Stomach smooth muscle (tissue), 2 donors: ENCODE data around the gene SRRM3.
"Not testable (repeated sequence)": the region's sequence is repeated elsewhere in the genome, so short reads cannot be mapped to it uniquely, and the experiment has no call there.

Experiments used
- H3K27ac ChIP-seq: one replicate; pipeline ENCODE4 v1.7.0; 2013; ENCODE audit warnings: mild to moderate bottlenecking, low read length, inconsistent platforms
- H3K27me3 ChIP-seq, 2 donors: one replicate each; pipeline ENCODE4 v1.7.0; 2013; ENCODE audit warnings: low read length in 2 of 2; ENCODE audit not compliant: insufficient read depth in 2 of 2, control insufficient read depth in 1 of 2
- H3K36me3 ChIP-seq, 2 donors: one replicate each; pipeline ENCODE4 v1.7.0; 2013; ENCODE audit warnings: low read length in 2 of 2; ENCODE audit not compliant: control insufficient read depth in 2 of 2, insufficient read depth in 2 of 2
- H3K4me1 ChIP-seq: one replicate; pipeline ENCODE4 v1.7.0; 2013; ENCODE audit warnings: low read length; ENCODE audit not compliant: control insufficient read depth, insufficient read depth
- H3K4me3 ChIP-seq, 2 donors: one replicate each; pipeline ENCODE4 v1.7.0; 2013; ENCODE audit warnings: low read length in 2 of 2
- H3K9ac ChIP-seq, 2 donors: one replicate each; pipeline ENCODE4 v1.7.0; 2013; ENCODE audit warnings: low read length in 2 of 2, mild to moderate bottlenecking in 1 of 2
- H3K9me3 ChIP-seq, 2 donors: one replicate each; pipeline ENCODE4 v1.7.0; 2013; ENCODE audit warnings: low read length in 2 of 2; ENCODE audit not compliant: control insufficient read depth in 2 of 2
- donor health status: healthy.
- donor health status: Pancreatic carcinoma.

The SRRM3 gene

DNA sequence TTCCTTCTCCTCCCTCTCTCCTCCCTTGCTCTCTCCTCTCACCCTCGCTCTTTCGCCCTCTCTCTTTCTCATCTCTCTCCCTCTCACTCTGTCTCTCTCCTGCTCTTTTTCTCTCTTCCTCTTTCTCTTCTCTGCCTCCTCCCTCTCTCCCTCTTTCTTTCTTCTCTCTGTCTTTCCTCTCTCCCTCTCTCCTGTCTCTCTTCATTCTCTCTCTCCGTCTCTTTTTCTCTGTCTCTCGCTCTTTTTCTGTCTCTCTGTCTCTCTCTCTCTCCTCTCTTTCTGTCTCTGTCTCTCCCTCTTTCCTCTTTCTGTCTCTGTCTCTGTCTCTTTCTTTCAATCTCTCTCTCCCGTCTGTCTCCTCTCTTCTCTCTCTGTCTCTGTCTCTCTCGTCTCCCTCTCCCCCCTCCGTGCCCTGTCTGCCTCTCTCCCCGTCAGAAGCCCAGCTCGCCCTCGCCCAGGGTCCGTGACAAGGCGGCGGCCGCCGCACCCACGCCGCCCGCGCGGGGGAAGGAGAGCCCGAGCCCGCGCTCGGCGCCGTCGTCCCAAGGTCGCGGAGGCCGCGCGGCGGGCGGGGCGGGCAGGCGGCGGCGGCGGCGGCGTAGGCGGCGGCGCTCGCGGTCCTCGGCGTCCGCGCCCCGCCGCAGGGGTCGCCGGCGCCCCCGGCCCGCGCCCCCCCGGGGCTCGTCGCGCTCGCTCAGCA is 79.5 kb downstream of the SRRM3 start:
- Histone ChIP-seq H3K9me3 (no peaks in the 10 kb centered on the region), H3K36me3 (no peaks in the 10 kb centered on the region), H3K9ac (peak overlapping the region in 1 of 2 donors; percentile 32), H3K27me3 (peaks cover 13 to 19% of the 10 kb centered on the region in 2 donors), H3K4me1 (peaks cover 12% of the 10 kb centered on the region), H3K4me3 (peak overlapping the region; percentile 64 to 65), H3K27ac (no peak overlapping the region)

DNA sequence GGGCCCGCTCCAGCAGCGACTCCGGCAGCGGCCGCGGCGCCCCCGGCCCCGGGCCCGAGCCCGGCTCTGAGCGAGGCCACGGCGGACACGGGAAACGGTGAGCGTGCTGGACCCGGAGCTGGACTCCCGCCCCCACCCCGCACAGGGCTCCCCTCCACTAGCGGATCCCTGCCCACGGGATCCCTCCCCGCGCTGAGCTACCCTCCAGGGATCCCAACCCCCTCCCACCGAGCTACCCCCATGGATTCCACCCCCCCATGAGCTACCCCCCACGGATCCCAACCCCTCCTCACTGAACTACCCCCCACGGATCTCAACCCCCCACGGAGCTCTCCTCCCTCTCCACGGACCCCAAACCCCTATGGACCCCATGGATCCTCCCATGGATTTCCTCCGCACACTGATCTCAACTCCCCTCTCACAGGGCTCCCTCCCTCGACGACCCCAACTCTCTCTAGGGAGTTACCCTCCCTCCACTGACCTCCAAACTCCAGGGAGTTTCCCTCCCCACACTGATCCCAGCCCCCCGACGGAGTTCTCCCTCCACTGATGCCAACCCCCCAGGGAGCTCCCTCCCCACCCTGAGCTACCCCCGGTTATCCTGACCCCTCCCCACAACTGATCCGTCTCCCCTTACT is 80.1 kb downstream of the SRRM3 start:
- H3K9me3 ChIP-seq, result no peaks in the 10 kb centered on the region
- H3K36me3 ChIP-seq, result no peaks in the 10 kb centered on the region
- peaks cover 9 to 19% of the 10 kb centered on the region in 2 donors for H3K27me3 ChIP-seq
- H3K27ac ChIP-seq, result no peak overlapping the region
- H3K9ac ChIP-seq, result no peak overlapping the region
- H3K4me3 ChIP-seq, result peak overlapping the region in 1 of 2 donors; percentile 59
- H3K4me1 ChIP-seq, result peaks cover 12% of the 10 kb centered on the region

DNA sequence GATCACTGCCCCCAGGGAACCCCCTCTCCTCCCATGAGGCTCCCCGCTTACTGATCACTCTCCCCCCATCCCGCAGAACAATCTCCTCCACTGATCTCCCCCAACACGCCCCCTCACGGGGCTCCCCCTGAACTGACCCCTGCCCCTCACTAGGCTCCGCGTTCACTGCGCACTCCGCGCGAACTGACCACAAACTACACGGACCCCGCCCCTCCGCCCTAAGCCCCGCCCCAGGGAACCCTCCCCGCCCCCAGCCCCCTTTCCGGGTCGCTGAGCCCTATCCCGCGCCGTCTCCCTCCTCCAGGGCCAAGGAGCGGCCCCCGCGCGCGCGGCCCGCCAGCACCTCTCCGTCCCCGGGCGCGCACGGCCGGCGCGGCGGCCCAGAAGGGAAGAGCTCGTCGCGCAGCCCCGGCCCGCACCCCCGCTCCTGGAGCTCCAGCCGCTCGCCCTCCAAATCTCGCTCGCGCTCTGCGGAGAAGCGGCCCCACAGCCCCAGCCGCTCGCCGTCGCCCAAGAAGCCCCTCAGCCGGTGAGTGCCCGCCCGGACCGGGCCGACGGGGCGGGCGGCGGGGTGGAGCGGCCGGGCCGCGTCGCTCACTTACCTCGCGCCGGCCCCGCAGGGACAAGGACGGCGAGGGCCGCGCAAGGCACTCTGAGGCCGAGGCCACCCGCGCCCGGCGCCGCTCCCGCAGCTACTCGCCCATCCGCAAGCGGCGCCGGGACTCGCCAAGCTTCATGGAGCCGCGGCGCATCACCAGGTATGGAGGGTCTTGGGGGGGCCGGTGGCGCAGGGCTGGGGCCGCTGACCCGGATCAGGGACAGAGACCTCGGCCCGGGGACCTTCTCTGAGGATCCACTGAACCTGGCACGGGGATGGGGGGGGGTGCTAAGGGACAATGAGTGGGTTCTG is 80.9 kb downstream of the SRRM3 start:
- peaks cover 8 to 19% of the 10 kb centered on the region in 2 donors for H3K27me3 ChIP-seq

DNA sequence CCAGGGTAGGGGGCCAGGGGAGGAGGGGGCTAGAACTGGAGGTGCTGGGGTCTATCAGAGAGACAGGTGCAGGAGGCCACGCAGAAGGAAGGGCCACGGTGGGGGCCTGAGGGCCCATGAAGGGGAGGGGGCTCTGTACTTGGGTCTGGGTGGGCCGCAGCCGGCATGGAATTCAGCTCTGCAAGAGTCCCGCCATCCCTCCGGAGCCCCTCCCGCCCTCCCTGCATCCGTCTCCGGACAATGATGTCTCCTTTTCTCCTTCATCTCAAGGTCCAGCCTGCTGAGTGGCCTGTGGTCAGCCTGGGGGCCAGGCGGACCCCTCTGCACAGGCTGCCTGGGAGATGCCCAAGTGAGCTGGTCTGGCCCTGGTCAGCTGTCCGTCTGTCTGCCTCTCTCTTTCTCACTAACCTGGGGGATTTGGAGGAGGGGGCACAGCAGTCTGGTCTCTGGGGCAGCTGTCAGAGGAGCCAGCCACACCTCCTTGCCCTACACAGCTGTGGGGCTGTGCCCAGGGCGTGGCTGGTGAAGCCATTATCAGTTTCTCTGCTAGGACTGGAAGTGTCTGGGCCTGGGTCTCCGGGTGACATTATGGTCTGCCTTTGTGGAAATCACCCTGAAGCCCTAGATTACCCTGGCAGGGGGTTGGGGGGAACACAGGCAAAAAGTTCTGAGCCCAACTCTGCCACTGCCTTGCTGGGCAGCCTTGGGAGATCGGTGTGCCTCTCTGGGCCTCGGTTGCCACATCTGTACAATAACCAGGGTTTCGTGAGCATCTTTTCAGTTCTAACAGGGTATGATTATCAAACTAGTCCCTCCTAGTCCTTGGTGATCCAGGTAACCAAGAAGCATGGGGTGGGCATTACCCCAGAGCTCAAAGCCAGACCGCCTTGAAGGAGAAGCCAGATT is 81.8 kb downstream of the SRRM3 start:
- H3K4me3 ChIP-seq, result peak overlapping the region in 1 of 2 donors; percentile 59
- H3K36me3 ChIP-seq, result no peaks in the 10 kb centered on the region
- peaks cover 12% of the 10 kb centered on the region for H3K4me1 ChIP-seq
- H3K9me3 ChIP-seq, result no peaks in the 10 kb centered on the region
- H3K27ac ChIP-seq, result no peak overlapping the region
- H3K9ac ChIP-seq, result no peak overlapping the region
- peaks cover 6 to 19% of the 10 kb centered on the region in 2 donors for H3K27me3 ChIP-seq

More for the DNA sequence above, 80.9 kb downstream of the SRRM3 start:
- Histone ChIP-seq H3K9me3 (no peaks in the 10 kb centered on the region), H3K36me3 (no peaks in the 10 kb centered on the region), H3K4me1 (peaks cover 12% of the 10 kb centered on the region), H3K4me3 (peak overlapping the region in 1 of 2 donors; percentile 59), H3K27ac (no peak overlapping the region), H3K9ac (no peak overlapping the region)

DNA sequence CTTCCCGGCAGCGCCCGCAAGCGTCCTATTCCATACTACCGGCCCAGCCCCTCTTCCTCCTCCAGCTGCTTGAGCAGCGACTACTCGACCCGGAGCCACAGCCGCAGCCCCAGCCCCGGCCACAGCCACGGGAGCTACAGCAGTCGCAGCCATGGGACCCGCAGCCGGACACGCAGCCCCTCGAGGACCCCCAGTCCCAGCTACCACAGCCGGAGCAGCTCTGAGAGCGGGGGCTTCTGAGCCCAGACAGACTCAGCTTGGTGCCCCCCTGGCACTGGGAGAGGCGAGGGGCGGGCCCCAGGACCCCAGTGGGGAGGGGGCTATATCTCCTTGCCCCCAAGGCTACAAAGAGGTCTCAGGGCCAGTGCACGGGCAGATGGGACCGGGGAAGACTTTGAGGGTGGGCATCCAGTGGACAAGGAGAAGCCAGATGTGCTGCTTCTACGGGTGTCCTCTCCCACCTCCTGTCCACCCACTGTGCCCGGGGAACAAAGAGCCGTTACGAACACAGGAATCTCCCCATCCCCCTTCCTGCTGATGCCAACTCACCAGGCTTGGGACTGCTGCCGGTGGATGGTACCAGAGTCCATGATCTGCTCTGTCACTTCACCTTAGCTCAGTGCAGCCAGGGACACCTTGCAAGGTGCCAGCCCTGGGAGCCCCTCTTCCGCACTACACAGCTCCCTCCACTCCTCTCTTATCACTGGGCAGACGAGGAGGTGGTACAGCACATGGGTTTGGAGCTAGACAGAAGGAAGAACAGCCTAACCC is 84.1 kb downstream of the SRRM3 start:
- peaks cover 3 to 19% of the 10 kb centered on the region in 2 donors for H3K27me3 ChIP-seq
- no peaks in the 10 kb centered on the region for H3K36me3 ChIP-seq
- H3K4me3 ChIP-seq, result no peak overlapping the region
- no peak overlapping the region for H3K9ac ChIP-seq
- H3K9me3 ChIP-seq, result no peaks in the 10 kb centered on the region
- peaks cover 12% of the 10 kb centered on the region for H3K4me1 ChIP-seq
- no peak overlapping the region for H3K27ac ChIP-seq

DNA sequence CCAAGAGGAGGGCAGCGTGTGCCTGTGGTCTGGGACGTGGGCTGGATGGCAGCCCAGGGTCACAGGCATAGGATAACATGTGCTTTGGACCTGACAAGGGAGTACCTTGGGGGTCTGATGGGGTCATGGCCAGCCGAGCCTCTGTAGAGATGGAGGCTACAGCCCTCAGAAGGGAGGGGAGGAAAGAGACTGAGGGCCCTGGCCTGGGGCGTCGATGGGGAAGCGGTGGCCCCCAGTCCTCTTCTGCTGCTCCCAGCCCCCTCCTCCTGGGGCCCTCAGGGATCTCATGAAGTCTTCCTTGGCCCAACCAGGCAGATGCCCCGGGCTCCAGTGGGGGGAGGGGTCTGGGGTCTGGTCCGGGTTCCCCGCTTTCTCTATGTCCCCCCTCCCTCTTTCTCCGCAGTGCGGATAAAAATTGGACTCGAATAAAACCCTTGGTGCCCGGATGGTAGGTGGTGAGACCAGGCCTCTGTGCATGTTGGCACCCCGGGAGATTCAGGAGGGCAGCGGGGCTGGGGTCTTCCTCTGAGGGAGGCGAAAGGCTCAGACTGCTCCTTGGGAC is 85.2 kb downstream of the SRRM3 start:
- Histone ChIP-seq H3K9ac (no peak overlapping the region), H3K4me3 (no peak overlapping the region), H3K4me1 (peaks cover 15% of the 10 kb centered on the region), H3K36me3 (no peaks in the 10 kb centered on the region), H3K9me3 (no peaks in the 10 kb centered on the region), H3K27me3 (peaks cover 3 to 11% of the 10 kb centered on the region in 2 donors), H3K27ac (no peak overlapping the region)

DNA sequence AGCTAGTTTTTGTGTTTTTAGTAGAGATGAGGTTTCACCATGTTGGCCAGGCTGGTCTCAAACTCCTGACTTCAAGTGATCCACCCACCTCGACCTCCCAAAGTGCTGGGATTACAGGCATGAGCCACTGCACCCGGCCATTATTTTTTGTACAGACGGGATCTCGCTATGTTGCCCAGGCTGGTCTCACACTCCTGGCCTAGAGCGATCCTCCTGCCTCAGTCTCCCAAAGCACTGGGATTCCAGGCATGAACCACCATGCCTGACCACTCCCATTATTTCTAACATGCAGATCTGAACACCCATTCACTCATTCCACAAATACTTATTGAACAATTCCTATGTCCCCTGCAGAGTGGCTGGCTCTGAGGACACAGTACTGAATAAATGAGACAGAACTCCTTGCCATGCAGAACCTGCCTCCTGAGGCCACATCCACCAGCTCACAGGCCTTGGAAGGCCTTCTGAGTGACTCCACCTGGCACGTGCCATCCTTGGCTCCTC is 89.2 kb downstream of the SRRM3 start:
- Histone ChIP-seq H3K9ac (peak overlapping the region in 1 of 2 donors; percentile 45), H3K27ac (peak overlapping the region; percentile 98), H3K4me1 (peaks cover 40% of the 10 kb centered on the region)
- not testable (repeated sequence) for H3K27me3 ChIP-seq, H3K4me3 ChIP-seq, H3K36me3 ChIP-seq, H3K9me3 ChIP-seq

DNA sequence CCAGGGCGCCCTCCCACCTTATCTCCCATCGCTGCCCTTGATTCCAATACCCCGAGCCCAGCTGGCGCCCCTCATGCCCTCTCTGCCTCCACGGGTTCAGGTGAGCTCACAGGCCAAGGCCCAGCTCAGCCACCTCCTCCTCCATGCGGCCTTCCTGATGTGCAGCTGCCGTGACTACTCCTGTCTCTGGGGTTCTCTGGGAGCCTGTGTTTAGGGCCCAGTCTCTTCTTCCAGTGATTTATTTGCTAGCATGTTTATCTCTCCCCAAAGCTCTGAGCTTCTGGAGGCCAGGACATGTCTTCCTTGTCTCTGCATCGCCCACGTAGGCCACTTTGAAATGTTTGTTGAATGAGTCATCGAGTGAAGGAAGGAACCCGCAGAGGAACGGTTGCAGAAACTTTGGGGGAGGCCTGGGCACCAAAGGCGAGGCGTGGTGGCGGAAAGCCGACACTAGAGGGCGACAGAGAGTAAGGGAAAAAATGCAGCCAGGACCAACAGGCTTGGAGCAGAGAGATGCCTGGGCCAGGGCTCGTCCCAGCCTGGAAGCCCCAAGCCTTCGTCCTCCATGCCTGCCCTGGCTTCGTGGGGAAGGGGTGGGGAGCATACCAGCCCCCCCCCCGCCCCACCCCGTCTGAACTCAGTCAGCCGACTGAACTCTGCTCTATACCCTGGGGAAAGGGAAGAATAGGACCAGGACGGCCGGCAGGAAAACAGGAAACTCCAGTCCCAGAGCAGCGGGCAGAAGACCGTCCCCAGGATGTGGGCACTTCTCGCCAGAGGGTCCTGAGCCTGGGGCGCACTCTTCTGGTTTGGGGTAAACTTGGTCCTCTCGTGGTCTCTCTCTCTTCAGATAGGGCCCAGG is 89.9 kb downstream of the SRRM3 start:
- no peaks in the 10 kb centered on the region for H3K27me3 ChIP-seq
- H3K4me1 ChIP-seq, result peaks cover 40% of the 10 kb centered on the region
- H3K27ac ChIP-seq, result peak overlapping the region; percentile 98
- no peaks in the 10 kb centered on the region for H3K9me3 ChIP-seq
- H3K9ac ChIP-seq, result peak overlapping the region; percentile 68 to 78
- no peaks in the 10 kb centered on the region for H3K36me3 ChIP-seq
- H3K4me3 ChIP-seq, result peak overlapping the region; percentile 44 to 67

DNA sequence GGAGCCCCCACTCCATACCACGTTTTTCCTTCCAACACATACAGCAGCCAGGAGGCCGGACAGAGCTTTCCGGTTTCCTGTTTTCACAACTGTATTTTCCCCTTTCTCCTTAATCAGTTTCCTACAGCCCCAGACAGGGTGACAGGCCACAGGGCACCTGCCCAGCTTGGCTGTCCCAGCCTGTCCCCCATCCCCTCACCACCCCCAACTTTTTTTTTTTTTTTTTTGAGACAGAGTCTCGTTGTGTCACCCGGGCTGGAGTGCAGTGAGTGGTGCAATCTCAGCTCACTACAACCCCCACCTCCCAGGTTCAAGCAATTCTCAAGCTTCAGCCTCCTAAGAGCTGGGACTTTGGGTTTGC is 90.5 kb downstream of the SRRM3 start:
- H3K27me3 ChIP-seq, result no peaks in the 10 kb centered on the region
- peak overlapping the region; percentile 68 to 78 for H3K9ac ChIP-seq
- H3K4me3 ChIP-seq, result peak overlapping the region; percentile 44 to 67
- peaks cover 45% of the 10 kb centered on the region for H3K4me1 ChIP-seq
- H3K36me3 ChIP-seq, result no peaks in the 10 kb centered on the region
- peak overlapping the region; percentile 98 for H3K27ac ChIP-seq
- no peaks in the 10 kb centered on the region for H3K9me3 ChIP-seq
